HG03064 (cell line): ENCODE results near the gene EFHC2.
"Not testable (repeated sequence)": the region's sequence is repeated elsewhere in the genome, so short reads cannot be mapped to it uniquely, and the experiment has no call there.

Experiments
- ATAC-seq: cut with Tn5 transposase; IDR thresholded peaks from one replicate; pipeline ENCODE4 v1.9.1; 2021; ENCODE audit warnings: low read depth; ENCODE audit not compliant: unreplicated experiment

The EFHC2 gene

DNA sequence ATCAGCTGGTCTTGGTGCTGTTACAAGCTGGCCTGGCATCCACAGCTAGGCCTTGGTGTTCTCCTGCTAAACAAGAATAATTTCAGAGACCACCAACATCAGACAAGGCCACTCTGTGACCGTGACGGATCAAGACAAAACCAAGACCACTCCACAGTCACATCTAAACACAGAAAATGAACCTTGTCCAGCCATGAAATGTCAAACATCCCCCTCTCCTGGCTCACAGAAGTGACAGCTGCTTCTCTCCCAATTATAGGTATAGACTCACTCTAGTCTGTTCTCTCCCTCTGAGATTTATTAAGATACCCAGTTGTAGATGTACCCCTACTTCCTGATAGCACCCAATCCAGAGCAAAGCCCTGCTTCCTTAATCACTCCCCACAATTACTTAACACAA lies 40.4 kb downstream of the EFHC2 start:
- no peak for ATAC-seq

DNA sequence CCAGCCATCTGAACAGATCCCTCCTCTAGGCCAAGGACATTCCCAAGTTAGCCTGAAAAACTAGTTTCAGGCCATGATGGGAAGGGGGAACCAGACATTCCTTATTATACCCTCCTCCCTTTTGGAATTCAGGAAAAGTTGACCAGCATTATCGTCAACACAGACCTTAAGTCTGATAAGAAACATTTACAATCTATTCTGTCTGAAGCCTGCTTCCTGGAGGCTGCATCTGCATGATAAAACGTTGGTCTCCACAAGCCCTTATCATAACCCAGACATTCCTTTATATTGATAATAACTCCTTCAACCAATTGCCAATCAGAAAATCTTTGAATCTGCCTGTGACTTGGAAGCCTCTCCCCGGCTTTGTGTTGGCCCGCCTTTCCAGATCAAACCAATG lies 44.3 kb downstream of the EFHC2 start:
- ATAC-seq: no peak

DNA sequence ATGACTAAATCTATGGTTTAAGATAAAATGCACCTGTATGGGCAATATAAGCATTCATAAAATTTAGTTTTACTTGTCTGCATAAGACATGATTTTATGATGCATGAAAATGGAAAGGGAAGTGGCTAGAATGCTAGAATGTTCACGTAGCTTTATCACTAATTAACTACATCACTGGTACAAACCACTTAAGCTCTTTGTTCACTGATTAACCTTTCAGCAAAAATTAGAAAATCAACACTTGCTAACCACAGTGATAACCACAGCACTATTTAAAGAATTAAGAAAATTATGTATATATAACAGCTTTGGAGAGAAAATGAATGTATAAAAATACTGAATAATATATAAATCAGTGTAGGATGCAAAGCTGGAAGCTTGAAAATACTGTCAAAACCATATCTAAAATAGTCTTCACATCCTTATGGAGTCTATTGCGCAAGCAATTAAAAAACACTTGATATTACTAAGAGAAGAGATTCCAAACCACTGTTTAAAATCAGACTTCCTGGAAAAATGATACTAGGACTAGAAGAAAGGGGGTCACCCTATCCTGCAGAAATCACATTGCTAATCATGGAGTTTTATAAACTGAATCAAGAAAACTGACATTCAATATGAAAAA lies 51.9 kb downstream of the EFHC2 start:
- ATAC-seq: no peak

DNA sequence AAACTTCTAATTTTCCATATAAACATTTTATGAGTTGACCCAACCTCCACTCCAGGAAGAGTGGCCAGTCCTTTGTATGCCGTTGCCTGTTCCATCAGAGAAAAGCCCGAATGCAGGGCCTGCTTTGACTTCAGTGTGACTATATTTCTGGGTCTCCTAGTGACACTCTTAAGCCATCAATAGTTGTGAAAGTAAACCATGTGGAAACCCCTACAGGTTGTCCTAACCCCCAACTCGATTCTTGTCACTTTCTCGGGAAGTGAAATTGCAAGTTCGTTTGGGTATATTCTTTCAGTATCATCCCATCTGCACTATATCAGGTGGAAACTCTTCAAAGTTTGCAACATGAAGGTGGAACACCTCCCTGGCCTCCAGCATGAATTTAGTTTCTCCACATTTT lies 52.8 kb downstream of the EFHC2 start:
- ATAC-seq: no peak

DNA sequence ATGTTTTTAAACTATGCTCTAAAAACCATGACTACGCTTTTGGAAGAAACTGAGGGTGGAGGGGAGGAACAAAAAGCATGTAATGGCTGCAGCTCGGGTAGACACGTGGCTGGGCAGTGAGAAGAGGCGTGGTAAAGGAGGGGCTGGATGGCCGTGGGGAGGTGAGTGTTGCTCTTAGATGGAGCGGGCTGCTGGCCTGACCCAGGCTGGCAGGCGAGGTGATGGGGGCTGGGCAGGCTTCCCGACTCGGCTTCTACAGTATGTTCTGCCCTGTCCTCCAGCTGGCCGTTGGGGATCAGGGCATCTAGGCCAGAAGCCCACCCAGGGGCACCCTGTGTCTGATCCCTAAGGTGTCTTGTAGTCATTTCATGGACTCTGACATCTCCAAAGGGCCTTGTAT lies 60.7 kb downstream of the EFHC2 start:
- ATAC-seq: no peak

DNA sequence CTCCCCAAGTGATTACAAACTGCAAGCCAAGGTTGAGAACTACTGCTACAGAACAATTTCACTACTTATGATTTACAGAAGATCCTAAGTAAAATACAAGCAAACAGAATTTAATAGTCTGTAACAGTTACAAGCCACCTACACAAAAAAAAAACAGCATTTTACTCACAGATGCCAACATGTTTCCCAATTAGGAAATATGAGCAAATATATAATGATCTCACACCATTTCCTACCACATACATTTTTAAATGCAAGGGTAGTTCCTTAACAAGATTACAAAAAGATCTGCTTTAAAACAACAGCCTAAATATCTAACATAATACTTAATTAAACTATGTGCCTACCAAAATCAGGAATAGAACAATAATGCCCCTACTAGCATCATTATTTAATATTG lies 63.4 kb downstream of the EFHC2 start:
- ATAC-seq: no peak

DNA sequence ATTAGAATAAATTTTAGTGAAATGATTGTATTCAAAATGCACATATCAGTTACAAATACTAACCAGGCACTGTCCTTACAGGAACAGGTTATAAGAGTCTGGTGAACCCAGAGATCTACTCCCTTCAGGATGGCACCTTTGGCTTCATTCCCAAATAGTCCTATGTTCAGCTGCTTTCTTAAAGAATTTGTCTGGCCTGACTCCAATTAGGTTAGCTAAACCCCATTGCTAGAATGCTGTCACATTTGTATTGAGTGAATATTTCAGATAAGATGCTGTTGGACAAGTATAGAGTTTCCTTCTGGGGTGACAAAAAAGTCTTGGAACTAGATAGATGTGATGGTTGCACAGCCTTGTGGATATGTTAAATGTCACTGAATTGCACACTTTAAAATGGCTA lies 69.4 kb downstream of the EFHC2 start:
- ATAC-seq: no peak

DNA sequence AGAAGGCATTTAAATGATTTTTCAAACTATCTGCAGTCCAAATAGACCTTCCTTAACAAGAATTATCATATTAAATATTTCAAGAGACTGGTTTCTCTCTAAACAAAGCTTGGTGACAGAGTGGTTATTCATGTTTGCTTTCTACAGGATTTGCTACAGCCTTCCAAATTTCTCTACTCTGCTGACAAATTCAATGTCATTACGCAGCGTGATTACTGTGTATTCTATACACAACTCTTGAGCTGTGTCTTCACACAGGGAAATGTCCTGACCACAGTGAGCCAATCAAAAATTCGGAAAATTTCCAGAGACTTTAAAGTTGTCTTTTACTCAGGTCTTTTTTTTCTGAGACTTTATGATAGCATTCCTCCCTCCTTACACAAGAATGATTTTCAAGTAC lies 75.6 kb downstream of the EFHC2 start:
- ATAC-seq: no peak

DNA sequence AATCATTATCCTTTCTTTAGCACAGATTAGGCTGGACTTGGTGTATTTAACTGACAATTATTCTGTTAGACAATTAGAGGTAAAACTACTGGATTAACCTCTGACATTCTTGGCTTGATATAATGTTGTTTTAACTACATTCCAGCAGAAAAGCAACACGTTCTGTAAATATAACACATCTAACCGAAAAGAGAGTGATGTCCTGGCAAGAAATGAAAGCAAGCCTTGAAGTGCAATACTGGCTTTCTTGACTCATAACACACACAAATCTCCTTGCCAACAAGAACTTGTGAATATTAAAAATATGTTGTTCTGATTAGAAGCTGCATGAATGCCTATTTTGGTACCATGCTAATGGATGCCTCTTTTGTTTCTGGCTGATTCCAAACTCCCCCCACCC lies 76.4 kb downstream of the EFHC2 start:
- ATAC-seq: no peak

DNA sequence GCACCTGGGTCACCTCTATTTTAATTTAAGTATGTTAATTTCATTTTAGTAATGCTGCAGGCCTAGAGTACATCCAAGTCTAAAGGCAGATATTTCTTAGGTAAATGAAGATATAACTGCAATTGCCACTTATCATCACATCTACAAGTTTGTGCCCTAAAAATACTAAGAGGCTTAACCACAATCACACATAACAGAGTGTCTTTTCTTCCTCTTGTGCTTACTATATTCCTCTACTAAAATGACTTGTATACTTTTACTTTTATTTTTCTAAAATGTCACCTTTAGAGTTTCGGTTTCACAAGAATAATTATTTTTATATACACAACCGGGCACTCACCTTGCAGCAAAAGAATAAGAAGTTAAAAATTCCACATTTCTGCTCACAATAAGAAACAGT lies 77.9 kb downstream of the EFHC2 start:
- no peak for ATAC-seq

DNA sequence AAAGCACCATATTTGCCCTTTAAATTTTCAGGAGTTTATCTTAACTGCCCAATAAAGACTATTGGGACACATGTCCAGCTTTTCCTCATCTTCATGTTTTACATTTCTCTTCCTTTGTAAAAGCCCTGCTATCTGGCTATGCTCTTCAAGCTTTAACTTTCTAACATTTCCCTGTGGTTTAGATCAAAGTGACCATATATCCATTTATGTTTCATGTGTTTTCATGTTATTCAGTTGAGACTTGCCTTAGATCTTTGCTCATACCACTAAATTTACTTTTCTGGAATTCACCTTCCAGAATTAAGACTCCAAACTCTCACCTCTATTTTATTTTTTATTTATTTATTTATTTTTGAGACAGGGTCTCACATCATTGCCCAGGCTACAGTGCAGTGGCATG lies 78.5 kb downstream of the EFHC2 start:
- ATAC-seq: no peak

DNA sequence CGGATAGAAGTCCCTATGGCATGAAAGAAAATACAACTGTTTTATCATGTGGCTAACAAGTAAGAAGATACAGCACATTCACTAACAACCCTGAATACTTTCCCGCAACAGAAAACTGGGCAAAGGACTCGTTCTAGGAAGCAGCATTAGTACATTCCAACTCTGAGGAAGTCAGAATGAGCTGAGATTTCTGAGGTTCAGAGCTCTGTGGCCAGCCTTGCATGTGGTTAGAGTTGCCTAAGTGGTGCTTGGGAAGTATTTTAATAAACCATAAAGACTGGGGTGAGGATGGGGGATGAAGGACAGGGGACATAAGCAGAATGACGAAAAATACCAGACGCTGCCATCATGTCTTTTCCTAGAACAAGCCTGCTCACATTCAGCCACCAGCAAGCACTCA lies 82.2 kb downstream of the EFHC2 start:
- ATAC-seq: no peak

DNA sequence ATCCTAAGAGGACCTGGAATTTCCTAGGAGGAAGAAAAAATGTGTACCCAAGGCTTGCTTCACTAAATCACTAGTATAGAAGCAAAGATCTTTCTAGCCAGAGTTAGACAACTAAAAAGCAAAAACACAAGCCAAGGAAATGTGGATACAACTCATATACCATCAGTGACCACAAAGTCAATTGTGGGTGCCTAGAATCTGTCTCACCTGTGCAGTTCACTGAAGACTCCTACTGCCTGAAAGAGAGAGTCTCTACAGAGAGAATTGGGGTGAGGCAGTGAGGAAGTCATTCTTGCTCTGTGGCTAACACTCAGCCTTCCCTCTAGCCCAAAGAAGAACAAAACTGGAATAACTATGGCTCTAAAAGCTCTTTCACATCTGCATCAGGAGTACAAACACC lies 82.9 kb downstream of the EFHC2 start:
- ATAC-seq: no peak

DNA sequence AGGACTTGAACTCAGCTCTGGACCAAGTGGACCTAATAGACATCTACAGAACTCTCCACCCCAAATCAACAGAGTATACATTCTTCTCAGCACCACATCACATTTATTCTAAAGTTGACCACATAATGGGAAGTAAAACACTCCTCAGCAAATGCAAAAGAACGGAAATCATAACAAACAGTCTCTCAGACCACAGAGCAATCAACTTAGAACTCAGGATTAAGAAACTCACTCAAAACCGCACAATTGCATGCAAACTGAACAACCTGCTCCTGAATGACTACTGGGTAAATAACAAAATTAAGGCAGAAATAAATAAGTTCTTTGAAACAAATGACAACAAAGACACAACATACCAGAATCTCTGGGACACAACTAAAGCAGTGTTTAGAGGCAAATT lies 87.7 kb downstream of the EFHC2 start:
- ATAC-seq: not testable (repeated sequence)

DNA sequence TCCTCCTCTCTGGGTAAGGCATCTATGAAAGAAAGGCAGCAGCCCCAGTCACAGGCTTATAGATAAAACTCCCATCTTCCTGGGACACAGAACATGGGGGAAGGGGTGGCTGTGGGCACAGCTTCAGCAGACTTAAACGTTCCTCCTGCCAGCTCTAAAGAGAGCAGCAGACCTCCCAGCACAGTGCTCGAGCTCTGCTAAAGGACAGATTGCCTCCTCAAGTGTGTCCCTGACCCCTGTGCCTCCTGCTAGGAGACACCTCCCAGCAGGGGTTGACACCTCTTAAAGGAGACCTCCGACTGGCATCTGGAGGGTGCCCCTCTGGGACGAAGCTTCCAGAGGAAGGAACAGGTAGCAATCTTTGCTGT lies 89.9 kb downstream of the EFHC2 start:
- ATAC-seq: peak; percentile 15

DNA sequence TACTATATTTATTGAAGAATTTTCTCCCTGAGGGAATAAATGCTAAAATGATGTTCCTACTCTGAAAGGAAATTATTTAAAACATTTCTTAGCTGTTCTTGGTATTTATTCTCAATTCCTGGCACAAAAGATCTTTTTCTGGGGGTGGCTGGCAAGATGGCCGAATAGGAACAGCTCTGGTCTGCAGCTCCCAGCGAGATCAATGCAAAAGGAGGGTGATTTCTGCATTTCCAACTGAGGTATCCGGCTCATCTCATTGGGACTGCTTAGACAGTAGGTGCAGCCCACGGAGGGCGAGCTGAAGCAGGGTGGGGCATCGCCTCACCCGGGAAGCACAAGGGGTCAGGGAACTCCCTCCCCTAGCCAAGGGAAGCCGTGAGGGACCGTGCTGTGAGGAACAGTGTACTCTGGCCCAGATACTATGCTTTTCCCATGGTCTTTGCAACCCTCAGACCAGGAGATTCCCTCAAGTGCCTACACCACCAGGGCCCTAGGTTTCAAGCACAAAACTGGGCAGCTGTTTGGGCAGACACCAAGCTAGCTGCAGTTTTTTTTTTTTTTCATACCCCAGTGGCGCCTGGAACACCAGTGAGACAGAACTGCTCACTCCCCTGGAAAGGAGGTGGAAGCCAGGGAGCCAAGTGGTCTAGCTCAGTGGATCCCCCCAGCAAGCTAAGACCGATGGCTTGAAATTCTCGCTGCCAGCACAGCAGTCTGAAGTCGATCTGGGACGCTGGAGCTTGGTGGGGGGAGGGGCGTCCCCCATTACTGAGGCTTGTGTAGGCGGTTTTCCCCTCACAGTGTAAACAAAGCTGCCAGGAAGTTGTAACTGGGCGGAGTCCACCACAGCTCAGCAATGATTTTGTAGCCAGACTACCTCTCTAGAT lies 90.5 kb downstream of the EFHC2 start:
- ATAC-seq: peak; percentile 87

DNA sequence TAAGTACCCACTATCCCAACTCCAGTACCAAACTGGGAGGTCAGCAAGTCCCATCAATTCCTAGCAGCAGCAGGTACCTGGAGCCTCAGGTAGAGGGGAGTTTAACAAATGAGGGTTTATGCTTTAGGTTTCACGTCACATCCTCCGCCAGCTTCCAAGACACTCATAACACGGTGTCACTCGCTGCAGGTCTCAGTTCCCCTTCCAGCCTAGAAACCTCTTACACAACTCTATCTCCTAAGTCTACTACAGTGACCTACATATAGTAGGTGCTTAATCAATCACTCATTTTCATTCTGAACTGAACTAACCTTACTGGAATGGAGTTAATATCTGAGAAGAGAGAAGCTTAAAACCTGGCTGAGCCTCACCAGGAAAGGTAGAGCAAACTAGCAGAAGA lies 96.0 kb downstream of the EFHC2 start:
- ATAC-seq: no peak

DNA sequence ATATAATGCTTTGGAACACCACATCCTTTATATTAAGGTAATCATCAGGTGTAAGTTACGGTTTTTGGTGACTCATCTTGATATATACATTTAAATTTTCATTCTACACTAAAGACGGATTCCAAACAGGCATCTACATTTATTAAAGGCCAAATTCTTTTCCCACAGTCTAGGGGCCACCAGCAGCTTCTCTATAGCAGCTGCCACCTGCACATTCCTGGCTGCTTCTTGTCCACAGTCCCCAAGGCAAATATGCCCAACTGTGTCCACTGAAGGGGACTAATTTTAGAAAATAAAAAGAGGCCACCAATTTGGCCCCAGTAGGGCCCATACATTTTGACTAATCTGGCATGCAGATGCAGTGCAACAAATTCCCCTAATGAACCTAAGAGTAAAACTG lies 96.6 kb downstream of the EFHC2 start:
- no peak for ATAC-seq

DNA sequence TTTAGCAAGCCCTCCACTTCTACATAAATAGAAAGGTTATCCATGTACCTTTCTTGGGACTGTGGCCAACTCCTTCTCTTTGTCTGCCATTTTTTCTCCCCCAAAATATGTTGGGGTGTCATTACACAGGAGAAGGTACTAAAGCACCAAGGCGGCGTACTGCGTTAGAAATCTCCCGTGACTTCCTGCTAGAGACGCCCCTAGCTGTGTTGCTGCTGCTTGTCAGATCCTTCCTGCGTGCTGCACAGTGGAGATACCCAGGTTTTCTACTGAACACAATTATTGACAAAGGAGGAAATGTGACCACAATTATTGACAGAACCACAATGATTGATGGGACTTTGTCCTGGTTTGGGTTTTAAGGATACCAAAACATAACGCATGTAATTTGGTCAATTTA lies 97.7 kb downstream of the EFHC2 start:
- ATAC-seq: no peak

DNA sequence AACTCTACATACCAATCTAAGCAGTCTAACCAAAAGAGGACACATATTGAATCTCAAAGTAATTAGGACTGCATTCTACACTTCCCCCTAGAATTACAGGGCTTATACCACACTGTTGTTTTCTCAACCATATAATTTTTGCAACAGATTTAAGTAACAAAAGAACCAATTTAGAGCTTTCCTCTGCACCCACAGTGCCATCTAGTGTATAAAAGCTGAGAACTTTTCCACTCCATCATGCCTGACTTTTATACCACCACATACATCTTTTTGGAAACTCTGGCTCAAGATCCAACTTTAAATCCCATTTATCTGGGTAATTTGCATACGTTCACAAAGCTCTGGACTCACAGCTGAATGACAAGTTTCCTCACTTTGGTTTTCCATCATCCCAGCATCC lies 99.5 kb downstream of the EFHC2 start:
- ATAC-seq: no peak

DNA sequence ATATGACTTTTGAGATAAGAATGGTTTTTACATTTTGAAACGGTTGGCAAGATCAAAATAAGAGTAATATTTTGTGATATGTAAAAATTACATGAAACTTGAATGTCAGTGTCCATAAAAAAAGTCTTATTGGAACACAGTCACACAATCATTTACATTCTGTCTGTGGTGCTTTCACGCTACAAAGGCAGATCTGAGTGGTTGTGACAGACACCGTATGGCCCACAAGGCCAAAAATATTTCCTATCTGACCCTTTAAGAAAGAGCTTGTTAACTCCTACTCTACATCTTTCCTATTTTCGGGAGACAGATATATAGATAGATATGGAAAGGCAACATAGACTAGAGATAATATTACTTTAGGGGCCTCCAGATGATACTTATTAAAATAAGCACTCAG lies 101.9 kb downstream of the EFHC2 start:
- no peak for ATAC-seq

DNA sequence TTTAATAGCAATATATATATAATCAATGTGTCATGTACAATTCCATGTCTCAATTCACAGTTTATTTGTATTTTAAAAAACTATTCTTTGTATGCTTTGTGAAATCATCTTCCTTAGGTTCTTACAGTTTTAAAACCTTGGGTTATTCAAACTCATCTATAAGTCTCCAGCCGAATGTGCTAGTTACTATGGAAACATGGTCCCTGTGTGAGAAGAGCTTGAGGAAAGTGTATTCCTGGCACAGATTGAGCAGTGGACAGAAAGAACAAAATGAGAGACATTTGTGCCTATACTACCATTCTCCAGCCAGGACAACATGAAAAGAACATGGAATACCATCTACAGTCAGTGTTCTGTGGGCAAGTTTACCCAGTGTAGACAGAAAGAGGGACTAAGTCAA lies 103.4 kb downstream of the EFHC2 start:
- ATAC-seq: no peak
